Natural killer cell (primary cell): ENCODE results near the gene ZNHIT1. TPM values are rescaled to one million over a fixed set of nuclear protein-coding genes. Genes with fewer than 3 reads are reported as not detected.
"Not testable (repeated sequence)": the region's sequence is repeated elsewhere in the genome, so short reads cannot be mapped to it uniquely, and the experiment has no call there.

Experiments
- ATAC-seq, 3 donors: fragments of 150-1000 bp in 2 of 3; fragments of 200-7000 bp in 1 of 3; cut with Tn5 transposase; 1 replicate in 1 of 3; 2 replicates in 2 of 3; pipeline ENCODE4 v1.10.0; 2021; ENCODE audit warnings: mild to moderate bottlenecking in 2 of 3, moderate library complexity in 2 of 3
- DNase-seq, 2 donors: peaks; one replicate each; pipeline versions ENCODE4 v3.0.0 to v3.0.0-alpha.2; 2013 to 2021; ENCODE audit warnings: mixed read lengths in 1 of 2
- H3K27ac ChIP-seq: one replicate; pipeline ENCODE4 v1.5.1; 2013; ENCODE audit warnings: mild to moderate bottlenecking, low read length
- H3K27me3 ChIP-seq: one replicate; pipeline ENCODE4 v1.6.1; 2013; ENCODE audit warnings: low read length; ENCODE audit not compliant: control insufficient read depth, insufficient read depth
- H3K36me3 ChIP-seq: one replicate; pipeline ENCODE4 v1.6.1; 2013; ENCODE audit warnings: low read length; ENCODE audit not compliant: control insufficient read depth, insufficient read depth
- H3K4me1 ChIP-seq: one replicate; pipeline ENCODE4 v1.6.1; 2013; ENCODE audit warnings: low read length; ENCODE audit not compliant: control insufficient read depth, insufficient read depth
- H3K4me3 ChIP-seq: one replicate; pipeline ENCODE4 v1.5.1; 2013; ENCODE audit warnings: low read length
- H3K9me3 ChIP-seq: one replicate; pipeline ENCODE4 v1.6.1; 2013; ENCODE audit warnings: low read length; ENCODE audit not compliant: control insufficient read depth, insufficient read depth
- H3K27ac Mint-ChIP-seq, 2 donors: one replicate each; pipeline ENCODE4 v1.8.0; 2022; ENCODE audit warnings: mild to moderate bottlenecking in 2 of 2, mixed read lengths in 2 of 2, moderate library complexity in 1 of 2
- H3K27me3 Mint-ChIP-seq, 2 donors: one replicate each; pipeline ENCODE4 v1.8.0; 2022; ENCODE audit warnings: low read depth in 2 of 2, mixed read lengths in 2 of 2
- H3K36me3 Mint-ChIP-seq: one replicate; pipeline ENCODE4 v1.8.0; 2022; ENCODE audit warnings: mixed read lengths
- H3K4me1 Mint-ChIP-seq, 2 donors: one replicate each; pipeline ENCODE4 v1.8.0; 2022; ENCODE audit warnings: mixed read lengths in 2 of 2
- H3K4me3 Mint-ChIP-seq: one replicate; pipeline ENCODE4 v1.8.0; 2022; ENCODE audit warnings: mild to moderate bottlenecking, moderate library complexity, mixed read lengths
- H3K9me3 Mint-ChIP-seq, 2 donors: one replicate each; pipeline ENCODE4 v1.8.0; 2022; ENCODE audit warnings: mixed read lengths in 2 of 2
- CTCF ChIP-seq: fragments of 200-600 bp; IDR thresholded peaks from one replicate; pipeline ENCODE4 v1.8.0; 2022; ENCODE audit warnings: antibody characterized with exemption
- WGBS: methylation state at CpG from one replicate; pipeline ENCODE4 v1.1.7; 2013; ENCODE audit warnings: missing lambda C conversion rate; ENCODE audit not compliant: insufficient coverage; 5-methylcytosine and 5-hydroxymethylcytosine counted together
- intact Hi-C: fragments of 100-400 bp; cut with micrococcal nuclease; formaldehyde crosslinking; loops from one replicate; pipeline ENCODE4 v1.14.2; 2022
- total RNA-seq, 4 donors: library from RNA; stranded (reverse); fragments of 120-200 nt in 1 of 4; gene quantifications; one replicate each; pipeline versions ENCODE4 v1.2.3 to v1.2.4, GENCODE V29; 2013 to 2022

ZNHIT1 gene
- total RNA-seq, 3 donors from 2014 or later (not counting 1 experiment from before 2014, with no cell fraction given) = 53.7 to 63.5 (median 60.9) TPM

DNA sequence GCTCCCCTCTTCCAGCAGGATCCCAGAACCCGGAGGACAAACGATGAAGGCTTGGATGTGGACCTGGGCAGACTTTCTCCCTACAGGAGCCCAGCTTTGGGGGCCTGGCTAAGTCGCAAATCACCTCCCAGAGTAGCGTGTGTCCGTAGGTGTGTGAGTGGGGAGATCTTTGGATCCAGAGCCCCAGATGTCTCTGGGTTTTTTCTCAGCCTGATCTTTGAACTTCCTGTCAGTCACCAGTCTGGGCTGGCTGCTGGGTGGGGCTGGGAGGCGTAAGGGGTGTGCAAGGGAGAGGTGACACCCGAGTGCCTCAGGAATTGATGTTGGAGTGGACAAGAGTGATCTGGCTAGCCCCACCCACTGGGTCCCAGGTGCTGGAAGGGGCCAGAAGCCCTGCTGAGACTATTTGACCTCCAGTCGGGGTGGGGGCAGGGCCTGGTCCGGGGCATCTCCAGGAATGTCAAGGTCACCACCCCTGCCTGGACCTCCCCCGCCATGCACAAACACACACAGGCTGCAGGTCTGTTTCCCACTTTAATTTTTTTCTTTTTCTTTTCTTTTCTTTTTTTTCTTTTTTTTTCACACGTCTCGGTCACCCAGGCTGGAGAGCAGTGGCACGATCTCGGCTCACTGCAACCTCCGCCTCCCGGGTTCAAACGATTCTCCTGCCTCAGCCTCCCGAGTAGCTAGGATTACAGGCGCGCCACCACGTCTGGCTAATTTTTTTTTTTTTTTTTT, 16.9 kb upstream of the ZNHIT1 start, which contains the start of gene MOGAT3:
TSS of gene MOGAT3 (minus strand) at position 175 of the 738 bp plus-strand sequence. CDS start 182 bp downstream, outside the sequence.
- Mint-ChIP-seq H3K27ac (no peak within 1 kb of the TSS), H3K9me3 (no peaks in the 10 kb centered on the region), H3K4me1 (peaks cover 0 to 9% of the 10 kb centered on the region in 2 donors), H3K27me3 (peaks cover 16 to 31% of the 10 kb centered on the region in 2 donors), H3K36me3 (no peaks in the 10 kb centered on the region), H3K4me3 (no peak within 1 kb of the TSS)
- 32% methylated on average over 18 of the region's 21 CpGs for WGBS
- H3K27ac ChIP-seq = no peak within 1 kb of the TSS
- TF ChIP-seq CTCF = no peak
- no peak for DNase-seq
- intact Hi-C loops = no loop called here
- H3K4me1 ChIP-seq = peaks cover 16% of the 10 kb centered on the region
- no peak within 1 kb of the TSS for H3K4me3 ChIP-seq
- ATAC-seq = no peak
- no peaks in the 10 kb centered on the region for H3K36me3 ChIP-seq
- H3K9me3 ChIP-seq = no peaks in the 10 kb centered on the region
- H3K27me3 ChIP-seq = peaks cover 17% of the 10 kb centered on the region

GRCh38 chr7:101201695-101202602, 16.0 kb upstream of the ZNHIT1 start:
- H3K27me3 ChIP-seq = peaks cover 17% of the 10 kb centered on the region
- peak in 1 of 3 donors; percentile 34 for ATAC-seq
- no peak overlapping the region for H3K4me3 ChIP-seq

GRCh38 chr7:101202603-101202918, 15.4 kb upstream of the ZNHIT1 start:
- Histone ChIP-seq H3K4me1 (peaks cover 16% of the 10 kb centered on the region), H3K27ac (no peak overlapping the region), H3K27me3 (peaks cover 17% of the 10 kb centered on the region), H3K36me3 (no peaks in the 10 kb centered on the region), H3K9me3 (no peaks in the 10 kb centered on the region), H3K4me3 (no peak overlapping the region)
- no peak overlapping the region for H3K4me3 Mint-ChIP-seq
- ATAC-seq = no peak
- no peak for DNase-seq
- H3K4me1 Mint-ChIP-seq = peaks cover 0 to 13% of the 10 kb centered on the region in 2 donors
- WGBS = 87% methylated on average over 5 of the region's 5 CpGs
- intact Hi-C loops = no loop called here
- peaks cover 16 to 31% of the 10 kb centered on the region in 2 donors for H3K27me3 Mint-ChIP-seq
- H3K27ac Mint-ChIP-seq = no peak overlapping the region
- no peak for TF ChIP-seq CTCF
- no peaks in the 10 kb centered on the region for H3K9me3 Mint-ChIP-seq
- no peaks in the 10 kb centered on the region for H3K36me3 Mint-ChIP-seq

More at GRCh38 chr7:101201695-101202602, 16.0 kb upstream of the ZNHIT1 start:
- Mint-ChIP-seq H3K27me3 (peaks cover 16 to 31% of the 10 kb centered on the region in 2 donors), H3K36me3 (no peaks in the 10 kb centered on the region), H3K4me3 (no peak overlapping the region), H3K9me3 (no peaks in the 10 kb centered on the region), H3K4me1 (peaks cover 0 to 13% of the 10 kb centered on the region in 2 donors), H3K27ac (no peak overlapping the region)
- Histone ChIP-seq H3K4me1 (peaks cover 16% of the 10 kb centered on the region), H3K27ac (no peak overlapping the region), H3K9me3 (no peaks in the 10 kb centered on the region), H3K36me3 (no peaks in the 10 kb centered on the region)
- WGBS = 10% methylated on average over 75 of the region's 75 CpGs
- intact Hi-C loops = no loop called here
- DNase-seq = no peak
- TF ChIP-seq CTCF = no peak

GRCh38 chr7:101203740-101204738, 13.9 kb upstream of the ZNHIT1 start:
- Histone ChIP-seq H3K4me1 (peaks cover 16% of the 10 kb centered on the region), H3K27me3 (peaks cover 17% of the 10 kb centered on the region)
- ATAC-seq, H3K27ac Mint-ChIP-seq, H3K36me3 ChIP-seq, H3K9me3 Mint-ChIP-seq, H3K4me3 Mint-ChIP-seq, H3K36me3 Mint-ChIP-seq, H3K9me3 ChIP-seq, intact Hi-C loops, H3K4me3 ChIP-seq, H3K27ac ChIP-seq: not testable (repeated sequence)
- 66% methylated on average over 22 of the region's 22 CpGs for WGBS
- Mint-ChIP-seq H3K27me3 (peaks cover 16 to 31% of the 10 kb centered on the region in 2 donors), H3K4me1 (peaks cover 0 to 13% of the 10 kb centered on the region in 2 donors)
- DNase-seq = peak in 1 of 2 donors; percentile 36
